Measurements from ENCODE around the gene SLC7A7. TPM values are rescaled to one million over a fixed set of nuclear protein-coding genes. Genes with fewer than 3 reads are reported as not detected.

The SLC7A7 gene
- total RNA-seq, 1 experiment from 2014 or later, result 3.1 TPM

DNA sequence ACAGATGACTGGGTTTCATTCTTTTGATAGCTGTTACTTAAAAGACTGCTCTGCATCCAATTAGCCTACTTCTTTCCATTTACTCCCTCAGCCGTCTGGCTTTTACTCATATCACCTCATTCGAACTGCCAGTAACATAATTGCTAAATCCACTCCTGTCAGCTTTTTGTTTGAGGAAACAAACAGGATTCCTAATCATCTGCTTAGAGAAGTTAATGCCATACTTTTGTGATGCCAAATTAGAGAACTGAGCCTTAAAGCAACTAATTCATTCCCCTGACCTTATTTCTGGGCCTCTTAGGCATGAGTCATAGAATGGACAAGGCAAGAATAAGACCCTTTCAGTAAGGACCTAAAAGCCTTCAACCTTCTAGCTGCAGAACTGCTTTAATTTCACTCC is 45.9 kb downstream of the SLC7A7 start:
- no CpG with 5 or more reads among the region's 2 CpGs for WGBS (ENCODE audit: extremely low coverage, insufficient read length, low lambda C conversion rate)
- Histone ChIP-seq H3K23me2 (ENCODE audit: insufficient read length, low read depth, low read length, poor library complexity, severe bottlenecking) (peaks cover 9% of the 10 kb centered on the region), H3K23ac (ENCODE audit: insufficient read length, low read depth, low read length) (no peak overlapping the region), H2BK12ac (ENCODE audit: insufficient read length, low read depth, low read length) (no peak overlapping the region), H3K27ac (ENCODE audit: insufficient read length, low read depth, low read length) (no peak overlapping the region), H3K4me1 (ENCODE audit: insufficient read depth, low read length) (no peaks in the 10 kb centered on the region), H3K14ac (ENCODE audit: insufficient read depth, low read length) (no peak overlapping the region), H4K8ac (replicated peaks; ENCODE audit: insufficient read length, low read depth, low read length) (no peak overlapping the region), H4K5ac (ENCODE audit: insufficient read length, low read depth, low read length) (no peak overlapping the region), H2AK5ac (ENCODE audit: insufficient read length, low read length) (no peak overlapping the region), H3K56ac (ENCODE audit: insufficient read length, low read depth, low read length) (no peak overlapping the region), H2BK20ac (ENCODE audit: low read depth, low read length, poor library complexity, severe bottlenecking) (no peak overlapping the region), H3T11ph (ENCODE audit: low read length) (no peak overlapping the region), H2BK15ac (ENCODE audit: low read depth, low read length) (no peak overlapping the region), H2BK120ac (ENCODE audit: low read depth, low read length, poor library complexity, severe bottlenecking) (no peak overlapping the region), H3K79me1 (ENCODE audit: insufficient read depth, low read depth, low read length, poor library complexity, severe bottlenecking) (peaks cover 3% of the 10 kb centered on the region), H3K27me3 (ENCODE audit: insufficient read depth, low read length) (no peaks in the 10 kb centered on the region), H4K91ac (ENCODE audit: insufficient read length, low read depth, low read length) (no peak overlapping the region), H3K9ac (ENCODE audit: extremely low read depth, insufficient read length, low read length) (no peak overlapping the region), H2AFZ (ENCODE audit: low read length) (no peak overlapping the region), H3K4me2 (ENCODE audit: insufficient read depth, insufficient read length, low read length) (no peak overlapping the region), H3K4ac (ENCODE audit: low read depth, low read length) (no peak overlapping the region), H3K18ac (ENCODE audit: insufficient read length, low read depth, low read length) (no peak overlapping the region), H2BK5ac (ENCODE audit: insufficient read length, low read length) (no peak overlapping the region), H3K9me3 (ENCODE audit: control insufficient read depth, low read depth, low read length) (no peaks in the 10 kb centered on the region), H4K20me1 (ENCODE audit: control insufficient read depth, insufficient read depth, insufficient read length) (no peaks in the 10 kb centered on the region), H3K79me2 (ENCODE audit: insufficient read depth, low read length) (peaks cover 10% of the 10 kb centered on the region; the same call in 1 of the 2 replicates)
- H3K4me3 Mint-ChIP-seq, result no peak overlapping the region; a peak in 1 of 5 replicates
- TF ChIP-seq, protein P1, sequence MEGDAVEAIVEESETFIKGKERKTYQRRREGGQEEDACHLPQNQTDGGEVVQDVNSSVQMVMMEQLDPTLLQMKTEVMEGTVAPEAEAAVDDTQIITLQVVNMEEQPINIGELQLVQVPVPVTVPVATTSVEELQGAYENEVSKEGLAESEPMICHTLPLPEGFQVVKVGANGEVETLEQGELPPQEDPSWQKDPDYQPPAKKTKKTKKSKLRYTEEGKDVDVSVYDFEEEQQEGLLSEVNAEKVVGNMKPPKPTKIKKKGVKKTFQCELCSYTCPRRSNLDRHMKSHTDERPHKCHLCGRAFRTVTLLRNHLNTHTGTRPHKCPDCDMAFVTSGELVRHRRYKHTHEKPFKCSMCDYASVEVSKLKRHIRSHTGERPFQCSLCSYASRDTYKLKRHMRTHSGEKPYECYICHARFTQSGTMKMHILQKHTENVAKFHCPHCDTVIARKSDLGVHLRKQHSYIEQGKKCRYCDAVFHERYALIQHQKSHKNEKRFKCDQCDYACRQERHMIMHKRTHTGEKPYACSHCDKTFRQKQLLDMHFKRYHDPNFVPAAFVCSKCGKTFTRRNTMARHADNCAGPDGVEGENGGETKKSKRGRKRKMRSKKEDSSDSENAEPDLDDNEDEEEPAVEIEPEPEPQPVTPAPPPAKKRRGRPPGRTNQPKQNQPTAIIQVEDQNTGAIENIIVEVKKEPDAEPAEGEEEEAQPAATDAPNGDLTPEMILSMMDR (conservative IDR thresholded peaks at IDR 0.05), result no peak
- H3K27ac Mint-ChIP-seq, result no peak overlapping the region; a peak in 1 of 7 replicates
- no peaks in the 10 kb centered on the region for H3K9me3 Mint-ChIP-seq
- no peaks in the 10 kb centered on the region for H3K27me3 Mint-ChIP-seq (ENCODE audit: low read depth)
- H3K36me3 Mint-ChIP-seq (ENCODE audit: insufficient read depth in 1 of 3, low read depth in 3 of 3), result peaks cover 39 to 53% (median 42%) of the 10 kb centered on the region in 3 experiments
- no peak for DNase-seq
- H3K4me1 Mint-ChIP-seq, result peaks cover 13 to 20% of the 10 kb centered on the region in 2 experiments

Measured in H9 (cell line).